ENCODE measurements around the gene EMC9. TPM values are rescaled to one million over a fixed set of nuclear protein-coding genes. Genes with fewer than 3 reads are reported as not detected.

Gene EMC9
- total RNA-seq, 4 donors from 2014 or later: 13.6 to 18.8 (median 16.3) TPM

- Histone ChIP-seq H3K27me3 (no peaks in the 10 kb centered on the region), H3K36me3 (peaks cover 0 to 53% of the 10 kb centered on the region in 2 donors), H3K4me3 (no peak overlapping the region), H3K4me1 (peaks cover 18 to 19% of the 10 kb centered on the region in 2 donors), H3K9me3 (no peaks in the 10 kb centered on the region), H3K27ac (no peak overlapping the region)
- DNase-seq (no peak), ATAC-seq (no peak)
- no peak for TF ChIP-seq POLR2A (IDR thresholded peaks at IDR 0.05)
- intact Hi-C loops (cut with DNase I; ENCODE audit: low total_unique reads) (no loop called here), in situ Hi-C loops (cut with MboI; ENCODE audit: low sequenced_read_pairs in 4 of 4) (loop anchor here in 1 of 4 donors (25.0 kb wide), 1 partner anchor 837 kb away; the partner anchor contains the start of genes BCL2L2, PABPN1 and PPP1R3E)
Observed at GRCh38 chr14:24149302-24149969, 8.0 kb upstream of the EMC9 start.

GRCh38 chr14:24147761-24148428 lies 6.5 kb upstream of the EMC9 start:
- Histone ChIP-seq H3K36me3 (peaks cover 0 to 54% of the 10 kb centered on the region in 2 donors), H3K27me3 (no peaks in the 10 kb centered on the region), H3K9me3 (no peaks in the 10 kb centered on the region), H3K27ac (peak overlapping the region; percentile 92 to 97 (median 92)), H3K4me1 (peaks cover 18 to 19% of the 10 kb centered on the region in 2 donors), H3K4me3 (peak overlapping the region; percentile 72 to 92 (median 84))
- no peak for TF ChIP-seq POLR2A (IDR thresholded peaks at IDR 0.05)
- TF ChIP-seq CTCF (IDR thresholded peaks at IDR 0.05 in 4 of 5, conservative IDR thresholded peaks at IDR 0.05 in 1 of 5): no peak
- in situ Hi-C loops (cut with MboI; ENCODE audit: low sequenced_read_pairs in 4 of 4): loop anchor here in 1 of 4 donors (25.0 kb wide), 1 partner anchor 836 kb away; the partner anchor contains the start of genes BCL2L2, PABPN1 and PPP1R3E
- DNase-seq (no peak), ATAC-seq (peak; percentile 0)
- intact Hi-C loops (cut with DNase I; ENCODE audit: low total_unique reads): loop anchor here (1.0 to 2.0 kb wide), 4 partner anchors 13 to 85 kb away; partner anchors contain the start of genes DCAF11, GMPR2, IPO4 and IRF9

GRCh38 chr14:24146978-24147760 lies 5.8 kb upstream of the EMC9 start, which contains the start of gene RNF31:
RNF31 (plus strand) TSS chr14:24147498; CDS start chr14:24147699, 201 bp downstream.
- in situ Hi-C loops (cut with MboI; ENCODE audit: low sequenced_read_pairs in 4 of 4): loop anchor here in 1 of 4 donors (25.0 kb wide), 1 partner anchor 835 kb away; the partner anchor contains the start of genes BCL2L2, PABPN1 and PPP1R3E
- Histone ChIP-seq H3K27ac (peak within 1 kb of the TSS; percentile 92 to 97 (median 92)), H3K4me1 (peaks cover 21% of the 10 kb centered on the region in 2 donors), H3K27me3 (no peaks in the 10 kb centered on the region), H3K9me3 (no peaks in the 10 kb centered on the region), H3K4me3 (peak within 1 kb of the TSS; percentile 75 to 92 (median 84)), H3K36me3 (peaks cover 0 to 48% of the 10 kb centered on the region in 2 donors)
- TF ChIP-seq POLR2A (IDR thresholded peaks at IDR 0.05): peak; percentile 72 to 82
- no peak for TF ChIP-seq CTCF (IDR thresholded peaks at IDR 0.05 in 4 of 5, conservative IDR thresholded peaks at IDR 0.05 in 1 of 5)
- ATAC-seq: peak; percentile 89 to 94
- intact Hi-C loops (cut with DNase I; ENCODE audit: low total_unique reads): loop anchor here (1.0 to 2.0 kb wide), 4 partner anchors 14 to 86 kb away; partner anchors contain the start of genes DCAF11, GMPR2, IPO4 and IRF9
- peak; percentile 98 to 99 for DNase-seq

- H3K4me1 ChIP-seq: peaks cover 25 to 26% of the 10 kb centered on the region in 2 donors
- TF ChIP-seq CTCF (IDR thresholded peaks at IDR 0.05 in 4 of 5, conservative IDR thresholded peaks at IDR 0.05 in 1 of 5) (no peak), POLR2A (IDR thresholded peaks at IDR 0.05) (peak in 1 of 2 donors; percentile 21)
- H3K9me3 ChIP-seq: no peaks in the 10 kb centered on the region
- H3K27ac ChIP-seq: peak within 1 kb of the TSS; percentile 92 to 97 (median 92)
- H3K27me3 ChIP-seq: no peaks in the 10 kb centered on the region
- intact Hi-C loops (cut with DNase I; ENCODE audit: low total_unique reads): loop anchor here (2.0 kb wide), 1 partner anchor 86 kb away; the partner anchor contains the start of genes GMPR2 and NEDD8
- H3K4me3 ChIP-seq: peak within 1 kb of the TSS; percentile 75 to 92 (median 84)
- peaks cover 0 to 42% of the 10 kb centered on the region in 2 donors for H3K36me3 ChIP-seq
- ATAC-seq (peak; percentile 77 to 81), DNase-seq (peak; percentile 90 to 95)
- in situ Hi-C loops (cut with MboI; ENCODE audit: low sequenced_read_pairs in 4 of 4): loop anchor here in 1 of 4 donors (25.0 kb wide), 1 partner anchor 834 kb away; the partner anchor contains the start of genes BCL2L2, PABPN1 and PPP1R3E
Observed at GRCh38 chr14:24146453-24146977, 5.1 kb upstream of the EMC9 start, which contains the start of gene PSME2. PSME2 (minus strand) TSS chr14:24146610; CDS start chr14:24146581, 29 bp downstream.
